SIG-M5 treated with dmso at 0.1 percent for 504 hours (cell line): ENCODE measurements around the gene PHLDA2.

ENCODE experiments used
- DNase-seq: peaks from one replicate; lab custom pipeline; 2025; ENCODE audit not compliant: unreplicated experiment; lab: John Stamatoyannopoulos, UW

Gene PHLDA2

GRCh38 chr11:2883979-2884815, 45.0 kb downstream of the PHLDA2 start:
- no peak for DNase-seq

DNA sequence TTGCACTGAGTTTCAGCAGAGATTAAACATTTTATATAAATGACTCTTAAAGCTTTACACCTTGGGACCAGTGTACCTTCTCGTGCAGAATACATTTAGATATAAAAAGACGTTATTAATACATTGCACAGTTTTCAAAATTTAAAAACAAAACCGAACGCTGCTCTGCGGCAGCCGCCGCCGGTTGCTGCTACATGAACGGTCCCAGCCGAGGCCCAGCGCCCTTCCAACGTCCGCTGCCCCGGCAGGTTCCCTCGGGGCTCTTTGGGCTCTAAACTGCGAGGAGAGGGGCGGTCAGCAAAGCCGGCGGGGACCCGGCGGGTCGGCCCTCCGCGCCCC, 45.6 kb downstream of the PHLDA2 start:
- no peak for DNase-seq

- DNase-seq: no peak
Measured at GRCh38 chr11:2882396-2883110, 46.7 kb downstream of the PHLDA2 start.

DNA sequence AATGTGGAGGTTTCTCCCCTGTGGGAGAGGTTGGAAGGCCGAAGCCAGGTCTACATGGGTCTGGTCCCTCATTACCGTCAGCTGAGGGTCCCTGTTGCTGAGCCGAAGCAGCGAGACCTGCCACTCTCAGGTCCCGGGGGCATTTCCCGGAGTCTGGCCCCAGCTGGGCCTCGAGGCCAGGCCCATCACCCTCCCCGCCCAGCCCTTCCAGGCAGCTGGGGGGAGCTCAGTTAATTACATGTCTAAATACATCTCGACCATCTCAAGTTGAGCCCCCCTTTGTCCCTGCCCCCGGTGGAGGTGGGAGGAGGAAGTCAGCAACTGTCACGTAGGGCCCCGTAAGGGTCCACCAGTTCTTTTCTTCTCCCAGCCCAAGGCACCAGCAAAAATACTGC, 47.2 kb downstream of the PHLDA2 start:
- no peak for DNase-seq

GRCh38 chr11:2881076-2881980, 47.9 kb downstream of the PHLDA2 start:
- DNase-seq: no peak

DNA sequence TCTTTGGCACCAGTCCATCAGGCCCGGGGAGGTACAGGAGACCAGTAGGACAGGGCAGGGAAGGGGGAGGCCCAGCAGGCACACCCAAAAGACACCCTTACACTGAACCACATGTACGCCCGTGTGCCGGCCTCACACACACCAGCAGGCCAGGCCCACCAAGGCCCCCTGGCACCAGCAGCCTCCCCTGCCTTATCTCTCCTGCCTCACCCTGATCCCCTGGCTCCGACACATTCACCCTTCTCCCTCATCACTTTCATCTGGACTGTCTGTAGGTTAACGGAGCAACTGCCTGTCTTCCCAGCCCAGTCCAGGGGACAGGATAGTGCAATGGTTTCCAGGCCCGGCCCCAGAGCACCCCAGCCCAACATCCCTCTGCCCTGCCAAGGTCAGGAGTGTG, 48.6 kb downstream of the PHLDA2 start:
- no peak for DNase-seq

- DNase-seq: no peak
Measured at GRCh38 chr11:2878782-2879181, 50.4 kb downstream of the PHLDA2 start.
